Measurements from ENCODE around the gene RAB3A.

DNA sequence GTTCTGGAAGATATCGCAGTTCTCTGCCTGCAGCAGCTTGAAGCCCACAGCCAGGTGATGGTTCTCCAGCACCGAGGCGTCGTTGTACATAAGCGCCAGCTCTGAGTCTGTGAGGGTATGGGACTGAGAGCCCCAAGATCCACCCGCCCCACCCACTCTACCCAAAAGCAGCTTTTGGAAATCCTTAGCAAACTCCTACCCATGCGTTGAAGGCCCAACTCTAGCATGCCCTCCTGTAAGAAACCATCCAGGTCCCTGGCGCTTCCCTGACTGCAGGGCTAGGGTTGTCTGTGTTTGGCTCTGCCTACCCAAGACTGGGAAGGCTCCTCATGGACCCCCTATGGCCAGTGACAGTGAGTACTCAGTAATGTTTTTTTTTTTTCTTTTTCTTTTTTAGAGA, 12.9 kb upstream of the RAB3A start:
- TF ChIP-seq, protein P1, sequence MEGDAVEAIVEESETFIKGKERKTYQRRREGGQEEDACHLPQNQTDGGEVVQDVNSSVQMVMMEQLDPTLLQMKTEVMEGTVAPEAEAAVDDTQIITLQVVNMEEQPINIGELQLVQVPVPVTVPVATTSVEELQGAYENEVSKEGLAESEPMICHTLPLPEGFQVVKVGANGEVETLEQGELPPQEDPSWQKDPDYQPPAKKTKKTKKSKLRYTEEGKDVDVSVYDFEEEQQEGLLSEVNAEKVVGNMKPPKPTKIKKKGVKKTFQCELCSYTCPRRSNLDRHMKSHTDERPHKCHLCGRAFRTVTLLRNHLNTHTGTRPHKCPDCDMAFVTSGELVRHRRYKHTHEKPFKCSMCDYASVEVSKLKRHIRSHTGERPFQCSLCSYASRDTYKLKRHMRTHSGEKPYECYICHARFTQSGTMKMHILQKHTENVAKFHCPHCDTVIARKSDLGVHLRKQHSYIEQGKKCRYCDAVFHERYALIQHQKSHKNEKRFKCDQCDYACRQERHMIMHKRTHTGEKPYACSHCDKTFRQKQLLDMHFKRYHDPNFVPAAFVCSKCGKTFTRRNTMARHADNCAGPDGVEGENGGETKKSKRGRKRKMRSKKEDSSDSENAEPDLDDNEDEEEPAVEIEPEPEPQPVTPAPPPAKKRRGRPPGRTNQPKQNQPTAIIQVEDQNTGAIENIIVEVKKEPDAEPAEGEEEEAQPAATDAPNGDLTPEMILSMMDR (IDR thresholded peaks at IDR 0.05): no peak
- TF ChIP-seq POLR2A (IDR thresholded peaks at IDR 0.05): no peak
- TF ChIP-seq POLR2AphosphoS5 (IDR thresholded peaks at IDR 0.05; ENCODE audit: insufficient read depth in 1 of 2, low read depth in 1 of 2): no peak

Data from vagina (tissue), 2 donors.